CD4-positive, alpha-beta memory T cell (primary cell): ENCODE results near the gene CCDC169. TPM values are rescaled to one million over a fixed set of nuclear protein-coding genes. Genes with fewer than 3 reads are reported as not detected.

Experiments used
- CTCF ChIA-PET: fragments of 350-600 bp; sonication (Branson Sonifier 250); formaldehyde crosslinking; loops from one replicate; lab custom pipeline; 2021; ENCODE audit warnings: inconsistent platforms; ENCODE audit not compliant: partially characterized antibody; lab: Charles Lee
- POLR2A ChIA-PET: fragments of 350-600 bp; sonication (Branson Sonifier 250); formaldehyde crosslinking; loops from one replicate; lab custom pipeline; 2021; ENCODE audit not compliant: partially characterized antibody; lab: Charles Lee
- DNase-seq, 5 donors: peaks; one replicate each; pipeline versions ENCODE4 v3.0.0 to v3.0.0-alpha.2; 2020 to 2022; ENCODE audit warnings: mixed read lengths in 1 of 5
- H3K27ac ChIP-seq: one replicate; pipeline ENCODE4 v1.7.0; 2013; ENCODE audit warnings: low read depth, low read length
- H3K27me3 ChIP-seq: 2 replicates; pipeline ENCODE4 v1.7.0; 2013; ENCODE audit warnings: mild to moderate bottlenecking, low read length, moderate library complexity; ENCODE audit not compliant: insufficient read depth
- H3K36me3 ChIP-seq: 2 replicates; pipeline ENCODE4 v1.7.0; 2013; ENCODE audit warnings: mild to moderate bottlenecking, low read length, moderate library complexity; ENCODE audit not compliant: insufficient read depth
- H3K4me1 ChIP-seq: 2 replicates; pipeline ENCODE4 v1.7.0; 2013; ENCODE audit warnings: mild to moderate bottlenecking, low read length, moderate library complexity; ENCODE audit not compliant: insufficient read depth
- H3K4me3 ChIP-seq, 2 donors: one replicate each; pipeline ENCODE4 v1.7.0; 2013; ENCODE audit warnings: low read length in 2 of 2, mild to moderate bottlenecking in 1 of 2
- H3K9me3 ChIP-seq, 2 donors: one replicate each; pipeline ENCODE4 v1.7.0; 2013; ENCODE audit warnings: low read length in 2 of 2, control low read depth in 1 of 2; ENCODE audit not compliant: control insufficient read depth in 1 of 2
- H3K27ac Mint-ChIP-seq, 7 donors: one replicate each; pipeline ENCODE4 v1.8.0; 2020 to 2021; ENCODE audit warnings: mixed read lengths in 7 of 7, mild to moderate bottlenecking in 6 of 7, inconsistent platforms in 3 of 7, moderate library complexity in 3 of 7
- H3K27me3 Mint-ChIP-seq, 2 donors: one replicate each; pipeline ENCODE4 v1.8.0; 2020 to 2021; ENCODE audit warnings: mixed read lengths in 2 of 2
- H3K36me3 Mint-ChIP-seq, 2 donors: one replicate each; pipeline ENCODE4 v1.8.0; 2020 to 2021; ENCODE audit warnings: mixed read lengths in 2 of 2, inconsistent platforms in 1 of 2, mild to moderate bottlenecking in 1 of 2
- H3K4me1 Mint-ChIP-seq, 4 donors: one replicate each; pipeline ENCODE4 v1.8.0; 2020 to 2021; ENCODE audit warnings: mixed read lengths in 4 of 4, mild to moderate bottlenecking in 1 of 4
- H3K4me3 Mint-ChIP-seq, 8 donors: one replicate each; pipeline ENCODE4 v1.8.0; 2020 to 2021; ENCODE audit warnings: mixed read lengths in 8 of 8, mild to moderate bottlenecking in 7 of 8, moderate library complexity in 6 of 8, inconsistent platforms in 3 of 8
- H3K9me3 Mint-ChIP-seq, 8 donors: one replicate each; pipeline ENCODE4 v1.8.0; 2020 to 2021; ENCODE audit warnings: mixed read lengths in 8 of 8, mild to moderate bottlenecking in 5 of 8, inconsistent platforms in 3 of 8, moderate library complexity in 1 of 8
- intact Hi-C: fragments of 100-400 bp; cut with micrococcal nuclease; formaldehyde crosslinking; loops from one replicate; pipeline ENCODE4 v1.15.1; 2023
- polyA plus RNA-seq, 2 donors: library from polyadenylated mRNA; unstranded; fragments of 300-500 nt; fragmentation: Illumina TruSeq; gene quantifications; one replicate each; pipeline ENCODE4 v1.2.3, GENCODE V29; 2021
- total RNA-seq, 2 experiments: library from RNA; stranded (reverse); gene quantifications; one replicate each; pipeline ENCODE4 v1.2.3, GENCODE V29; 2021

CCDC169 gene
- total and polyA plus RNA-seq, 4 experiments from 2014 or later = not detected

- intact Hi-C loops = no loop called here
- Histone ChIP-seq H3K27ac (no peak overlapping the region), H3K4me3 (no peak overlapping the region), H3K4me1 (no peaks in the 10 kb centered on the region), H3K36me3 (no peaks in the 10 kb centered on the region), H3K27me3 (no peaks in the 10 kb centered on the region), H3K9me3 (no peaks in the 10 kb centered on the region)
- H3K4me1 Mint-ChIP-seq = no peaks in the 10 kb centered on the region
- DNase-seq = no peak
- no peak overlapping the region for H3K4me3 Mint-ChIP-seq
- H3K36me3 Mint-ChIP-seq = no peaks in the 10 kb centered on the region
- peaks cover 0 to 5% (median 0%) of the 10 kb centered on the region in 8 donors for H3K9me3 Mint-ChIP-seq
- ChIA-PET POLR2A (no interaction called here), CTCF (no interaction called here)
- H3K27ac Mint-ChIP-seq = no peak overlapping the region
- H3K27me3 Mint-ChIP-seq = no peaks in the 10 kb centered on the region
These were observed 109.2 kb downstream of the CCDC169 start for GRCh38 chr13:36188441-36188840.

- no peak for DNase-seq
- intact Hi-C loops = no loop called here
- Histone ChIP-seq H3K27ac (no peak overlapping the region), H3K36me3 (no peaks in the 10 kb centered on the region), H3K4me1 (no peaks in the 10 kb centered on the region), H3K27me3 (no peaks in the 10 kb centered on the region), H3K4me3 (no peak overlapping the region), H3K9me3 (no peaks in the 10 kb centered on the region)
- ChIA-PET CTCF (no interaction called here), POLR2A (no interaction called here)
- Mint-ChIP-seq H3K4me3 (no peak overlapping the region), H3K27me3 (no peaks in the 10 kb centered on the region), H3K4me1 (no peaks in the 10 kb centered on the region), H3K36me3 (no peaks in the 10 kb centered on the region), H3K27ac (no peak overlapping the region), H3K9me3 (peaks cover 0 to 8% (median 3%) of the 10 kb centered on the region in 8 donors)
These were observed 113.7 kb downstream of the CCDC169 start for GRCh38 chr13:36183901-36184300.

Other genes with a start within 250 kb of the CCDC169 start
- gene DCLK1, start 166.4 kb downstream of the CCDC169 start, total RNA-seq = not detected
- not detected for gene DCLK1, start 166.4 kb downstream of the CCDC169 start, polyA plus RNA-seq
- gene SOHLH2, start 83.3 kb downstream of the CCDC169 start, total RNA-seq = not detected
- gene SOHLH2, start 83.3 kb downstream of the CCDC169 start, polyA plus RNA-seq = not detected
- gene SPART, start 48.6 kb upstream of the CCDC169 start, total RNA-seq = 10 to 100 TPM; 62.4 to 67.0 TPM
- gene SPART, start 48.6 kb upstream of the CCDC169 start, polyA plus RNA-seq = 10 to 100 TPM; 44.7 to 50.3 TPM
- not detected for gene CCNA1, start 134.7 kb upstream of the CCDC169 start, total RNA-seq
- not detected for gene CCNA1, start 134.7 kb upstream of the CCDC169 start, polyA plus RNA-seq